HG03175 (cell line): ENCODE measurements around the gene ELF3.
"Not testable (repeated sequence)": the region's sequence is repeated elsewhere in the genome, so short reads cannot be mapped to it uniquely, and the experiment has no call there.

Experiments
- ATAC-seq: cut with Tn5 transposase; IDR thresholded peaks from one replicate; pipeline ENCODE4 v1.9.1; 2021; ENCODE audit warnings: mild to moderate bottlenecking, moderate library complexity; ENCODE audit not compliant: unreplicated experiment

ELF3 gene

DNA sequence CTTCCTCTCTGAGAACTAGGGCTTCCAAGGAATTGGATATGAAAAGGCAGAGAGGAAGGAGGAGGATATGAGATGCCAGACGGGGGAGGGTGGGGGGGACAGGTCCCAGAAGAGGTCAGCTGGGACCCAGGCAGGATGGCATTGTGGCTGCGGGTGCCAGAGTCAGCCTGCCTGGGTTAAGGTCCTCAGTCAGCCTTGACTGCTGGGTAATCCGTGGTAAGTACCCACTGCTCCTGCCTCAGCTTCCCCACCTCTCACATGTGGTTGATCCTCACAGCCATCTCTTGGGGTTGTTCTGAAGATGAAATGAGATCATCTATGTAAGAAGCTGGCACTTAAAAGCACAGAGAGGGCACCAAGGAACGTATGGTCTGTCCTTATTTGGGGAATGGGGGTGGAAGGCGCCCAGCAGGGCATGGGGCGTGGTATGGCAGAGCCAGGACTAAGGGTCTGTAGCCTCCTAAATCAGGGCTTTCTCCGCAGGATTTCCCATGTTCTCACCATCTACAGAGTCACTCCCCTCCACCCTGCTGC, 23.8 kb downstream of the ELF3 start:
- ATAC-seq = no peak

DNA sequence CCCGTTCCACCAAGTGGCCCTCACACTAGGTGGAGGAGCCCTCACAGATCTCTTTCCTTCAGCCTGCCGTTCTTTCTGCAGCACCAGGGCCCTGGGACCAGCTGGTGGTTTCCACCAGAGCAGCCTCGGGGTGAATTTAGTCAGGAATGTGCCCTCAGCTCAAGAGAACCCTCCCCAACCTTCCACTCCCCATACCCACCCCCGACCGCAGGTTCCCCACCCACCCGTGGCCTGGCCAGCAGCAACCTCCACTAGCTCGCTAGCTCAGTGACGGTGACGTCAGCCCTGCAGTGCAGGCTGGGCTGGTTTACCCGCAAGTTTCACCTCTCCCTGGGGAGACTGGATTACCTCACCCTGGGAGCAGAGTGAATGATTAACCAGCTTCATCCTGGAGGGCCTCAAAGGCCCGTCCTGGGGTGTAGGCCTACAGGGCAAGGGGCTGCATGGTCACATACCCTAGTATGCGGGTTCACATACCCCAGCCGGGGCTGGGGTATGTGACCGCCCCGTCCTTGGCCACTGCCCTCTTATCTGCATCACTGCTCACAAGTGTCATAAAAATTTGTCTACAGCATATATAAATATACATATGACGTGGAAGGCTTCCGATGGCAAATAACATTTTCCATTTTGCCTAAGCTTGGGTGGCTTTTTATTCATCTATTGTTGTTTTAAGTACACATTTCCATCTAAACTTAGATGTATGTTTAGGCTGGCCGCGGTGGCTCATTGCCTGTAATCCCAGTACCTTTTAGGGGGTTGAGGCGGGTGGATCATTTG, 24.5 kb downstream of the ELF3 start:
- peak; percentile 49 for ATAC-seq

- ATAC-seq = no peak
Measured at GRCh38 chr1:202036595-202037387, 26.4 kb downstream of the ELF3 start.

DNA sequence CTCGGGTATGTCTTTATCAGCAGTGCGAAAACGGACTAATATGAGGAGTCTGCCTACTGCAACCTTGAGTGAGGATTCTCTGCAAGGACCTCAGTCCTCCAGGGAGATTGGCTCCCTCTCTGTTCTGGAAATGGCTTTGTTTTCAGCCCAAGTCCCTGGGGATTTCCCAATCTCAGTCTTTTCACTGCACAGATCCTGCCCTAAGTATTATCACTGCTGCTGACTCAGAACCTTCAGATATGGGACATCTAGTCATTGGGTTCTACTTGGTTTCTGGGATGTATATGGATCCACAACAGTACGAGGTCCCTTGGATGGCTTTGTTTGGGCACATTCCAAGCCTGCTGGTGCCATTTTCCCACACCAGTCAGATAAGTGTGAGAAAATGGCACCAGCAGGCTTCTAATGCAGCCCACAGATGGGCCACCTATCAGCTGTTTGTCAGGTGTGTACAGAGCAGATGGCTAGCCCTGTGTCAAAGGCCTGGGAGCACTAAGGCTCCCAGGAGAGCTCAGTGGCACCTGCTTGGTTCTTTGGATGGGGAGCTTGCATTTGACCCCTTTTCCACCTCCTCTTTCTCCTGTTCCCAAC, 27.4 kb downstream of the ELF3 start:
- no peak for ATAC-seq

DNA sequence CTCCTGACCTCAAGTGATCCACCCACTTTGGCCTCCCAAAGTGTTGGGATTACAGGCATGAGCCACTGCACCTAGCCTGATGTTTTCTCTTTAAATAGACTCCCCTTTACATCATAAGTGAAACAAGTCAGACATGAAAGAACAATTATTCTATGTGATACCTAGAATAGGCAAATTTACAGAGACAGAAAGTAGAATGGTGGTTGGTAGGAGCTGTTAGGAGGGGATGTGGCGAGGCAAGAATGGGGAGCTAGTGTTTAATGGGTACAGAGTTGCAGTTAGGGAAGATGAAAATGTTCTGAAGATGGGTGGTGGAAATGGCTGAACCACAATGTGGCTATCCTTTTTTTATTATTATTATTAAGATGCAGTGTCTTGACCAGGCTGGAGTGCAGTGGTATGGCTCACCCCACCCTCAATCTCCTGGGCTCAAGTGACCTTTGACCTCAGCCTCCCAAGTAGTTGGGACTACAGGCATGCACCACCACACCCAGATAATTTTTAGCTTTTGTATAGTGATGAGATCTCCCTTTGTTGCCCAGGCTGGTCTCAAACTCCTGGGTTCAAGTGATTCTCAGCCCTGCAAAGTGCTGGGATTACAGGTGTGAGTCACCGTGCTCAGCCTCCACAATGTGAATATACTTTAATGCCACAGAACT, 28.4 kb downstream of the ELF3 start:
- peak; percentile 56 for ATAC-seq

- no peak for ATAC-seq
Measured at GRCh38 chr1:202045705-202046104, 35.3 kb downstream of the ELF3 start.

DNA sequence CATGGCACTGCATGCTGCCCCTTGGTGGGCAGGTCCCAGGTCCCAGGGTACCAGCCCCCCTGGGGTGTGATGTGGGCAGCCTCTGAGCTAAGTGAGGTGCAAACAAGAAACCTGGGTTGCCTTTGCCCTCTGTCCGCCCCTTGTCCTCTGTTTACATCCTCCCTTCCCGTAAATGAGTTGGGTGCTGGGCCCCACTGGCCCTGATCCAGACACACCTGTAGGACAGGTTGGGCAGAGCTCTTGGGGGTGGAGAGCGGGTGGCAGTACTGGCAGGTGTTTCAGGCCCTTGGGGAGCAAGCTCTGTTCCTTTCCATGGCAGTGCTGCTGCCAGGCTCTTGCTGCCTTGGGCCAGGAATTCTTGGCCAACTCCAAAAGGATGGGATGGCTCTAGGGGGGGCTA, 35.8 kb downstream of the ELF3 start:
- no peak for ATAC-seq

GRCh38 chr1:202046748-202047708, 36.6 kb downstream of the ELF3 start:
- no peak for ATAC-seq

- no peak for ATAC-seq
Measured at GRCh38 chr1:202047977-202048376, 37.6 kb downstream of the ELF3 start.

DNA sequence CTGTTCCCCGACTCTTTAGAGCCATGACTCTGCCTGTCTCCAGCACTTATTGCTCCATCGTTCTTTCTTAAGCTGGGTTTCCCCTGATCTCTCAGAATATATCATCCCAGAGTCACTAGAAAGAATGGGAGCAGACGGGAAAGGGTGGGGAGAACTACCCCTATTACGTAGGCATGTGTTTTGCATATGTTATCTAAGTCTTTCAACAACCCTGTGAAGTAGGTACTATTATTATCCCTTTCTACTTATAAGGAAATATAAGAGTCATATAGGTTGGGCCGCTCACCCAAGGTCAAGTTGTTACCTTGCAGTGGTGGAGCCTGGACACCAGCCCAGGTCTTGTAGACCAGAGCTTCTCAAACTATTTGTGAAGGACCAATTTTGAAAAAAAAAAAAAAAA, 38.7 kb downstream of the ELF3 start:
- no peak for ATAC-seq

- no peak for ATAC-seq
Measured at GRCh38 chr1:202054094-202054493, 43.7 kb downstream of the ELF3 start.

DNA sequence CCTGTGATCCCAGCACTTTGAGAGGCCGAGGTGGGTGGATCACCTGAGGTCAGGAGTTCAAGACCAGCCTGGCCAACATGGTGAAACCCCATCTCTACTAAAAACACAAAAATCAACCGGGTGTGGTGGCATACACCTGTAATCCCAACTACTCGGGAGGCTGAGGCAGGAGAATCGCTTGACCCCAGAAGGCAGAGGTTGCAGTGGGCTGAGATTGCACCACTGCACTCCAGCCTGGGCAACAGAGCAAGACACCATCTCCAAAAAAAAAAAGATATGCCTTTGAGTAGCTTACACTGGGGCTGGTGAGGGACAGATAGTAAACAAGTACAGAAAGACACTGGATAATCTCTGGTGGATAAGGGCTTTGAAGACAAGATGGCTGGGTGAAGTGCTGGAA, 44.3 kb downstream of the ELF3 start:
- ATAC-seq = not testable (repeated sequence)

DNA sequence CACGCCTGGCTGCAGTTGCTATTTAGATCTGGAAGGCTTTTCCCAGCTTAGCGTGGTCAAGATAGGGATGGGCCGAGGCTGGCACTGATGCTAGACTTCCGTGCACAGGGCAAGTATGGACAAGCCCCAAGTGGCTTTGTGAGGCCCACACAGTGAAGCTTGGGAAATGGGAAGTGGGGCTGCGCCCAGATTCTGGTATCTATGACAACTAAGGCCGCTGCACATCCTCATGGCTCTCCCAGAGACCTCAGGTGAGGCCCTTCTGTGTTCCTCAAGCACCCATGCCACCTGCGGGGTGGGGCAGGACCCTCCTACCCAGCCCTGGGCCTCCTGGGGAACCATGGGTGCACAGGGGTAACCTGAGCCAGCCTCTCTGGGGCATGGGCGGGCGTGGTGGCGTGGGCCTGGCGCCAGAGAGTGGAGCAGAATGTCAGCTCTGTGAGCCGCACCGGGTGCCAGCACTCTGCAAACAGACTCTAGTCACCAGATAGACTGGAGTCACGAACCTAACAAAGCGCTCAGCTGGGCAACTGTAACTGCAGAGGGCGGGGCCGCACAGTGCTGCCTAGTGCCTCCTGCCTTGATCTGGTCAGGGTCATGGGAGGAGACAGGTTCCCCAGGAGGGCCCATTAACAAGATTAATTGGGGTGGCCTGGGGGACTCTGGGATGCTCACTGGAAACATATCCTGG, 46.4 kb downstream of the ELF3 start:
- no peak for ATAC-seq

DNA sequence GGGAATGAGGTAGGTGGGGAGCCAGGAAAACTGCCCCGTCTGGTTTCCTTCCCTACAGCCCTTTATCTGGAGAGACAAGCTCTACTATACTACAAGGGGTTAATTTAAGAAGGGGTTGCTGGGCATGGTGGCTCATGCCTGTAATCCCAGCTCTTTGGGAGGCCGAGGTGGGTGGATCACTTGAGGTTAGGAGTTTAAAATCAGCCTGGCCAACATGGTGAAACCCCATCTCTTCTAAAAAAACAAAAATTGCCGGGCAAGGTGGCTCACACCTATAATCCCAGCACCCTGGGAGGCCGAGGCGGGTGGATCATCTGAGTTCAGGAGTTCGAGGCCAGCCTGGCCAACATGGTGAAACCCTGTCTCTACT, 46.9 kb downstream of the ELF3 start:
- ATAC-seq = not testable (repeated sequence)

- no peak for ATAC-seq
Measured at GRCh38 chr1:202058001-202058908, 47.9 kb downstream of the ELF3 start.

GRCh38 chr1:202061055-202061454, 50.7 kb downstream of the ELF3 start:
- no peak for ATAC-seq

DNA sequence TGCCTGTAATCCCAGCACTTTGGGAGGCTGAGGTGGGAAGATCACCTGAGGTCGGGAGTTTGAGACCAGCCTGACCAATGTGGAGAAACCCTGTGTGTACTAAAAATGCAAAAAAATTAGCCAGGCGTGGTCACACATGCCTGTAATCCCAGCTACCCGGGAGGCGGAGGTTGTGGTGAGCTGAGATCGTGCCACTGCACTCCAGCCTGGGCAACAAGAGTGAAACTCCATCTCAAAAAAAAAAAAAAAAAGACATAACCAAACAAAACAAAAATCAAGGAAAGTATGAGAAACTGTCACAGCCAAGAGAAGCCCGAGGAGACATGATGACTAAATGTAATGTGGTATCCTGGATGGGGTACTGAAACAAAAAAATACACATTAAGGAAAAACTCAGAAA, 51.4 kb downstream of the ELF3 start:
- ATAC-seq = not testable (repeated sequence)

GRCh38 chr1:202062636-202063035, 52.2 kb downstream of the ELF3 start:
- ATAC-seq = not testable (repeated sequence)
